GM06990 (cell line): Measurements from ENCODE around the gene ARHGAP18.

ENCODE experiments used
- DNase-seq: peaks from one replicate; pipeline ENCODE4 v3.0.0-alpha.2; 2011; ENCODE audit not compliant: insufficient read length; ENCODE audit errors: extremely low read depth
- H3K27me3 ChIP-seq: replicated peaks from 2 replicates; pipeline ENCODE4 v1.6.0; 2011; ENCODE audit warnings: low read length; ENCODE audit not compliant: control insufficient read depth, insufficient read depth
- H3K36me3 ChIP-seq: 2 replicates; pipeline ENCODE4 v1.5.1; 2011; ENCODE audit warnings: low read length; ENCODE audit not compliant: control insufficient read depth, insufficient read depth
- H3K4me3 ChIP-seq: replicated peaks from 2 replicates; pipeline ENCODE4 v1.5.1; 2011; ENCODE audit warnings: low read depth, mild to moderate bottlenecking, control low read depth, low read length
- TF ChIP-seq, protein P1 (sequence below): IDR thresholded peaks from 2 replicates; pipeline ENCODE4 v1.5.1; 2011; ENCODE audit warnings: low read length, control low read depth, mild to moderate bottlenecking, inconsistent platforms; ENCODE audit not compliant: insufficient read depth, poor library complexity, severe bottlenecking

The ARHGAP18 gene

DNA sequence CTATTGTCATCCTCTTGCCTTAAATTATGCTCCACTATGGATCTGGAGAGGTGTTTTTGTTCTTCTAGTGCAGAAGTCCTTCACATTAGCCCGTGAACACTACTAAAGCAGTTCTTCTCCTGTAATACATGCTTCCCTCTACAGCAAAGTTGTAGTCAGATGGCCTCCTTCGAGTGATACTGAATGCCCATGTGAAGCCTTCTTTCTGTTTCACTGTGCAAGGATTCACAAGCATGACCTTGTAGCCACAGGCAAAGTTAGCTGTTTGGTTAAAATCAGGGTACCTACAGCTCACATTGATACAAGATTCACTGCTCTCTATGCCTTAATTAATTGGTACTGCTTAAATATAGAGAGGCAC is 47.6 kb downstream of the ARHGAP18 start:
- H3K36me3 ChIP-seq, result no peaks in the 10 kb centered on the region
- TF ChIP-seq, protein P1, sequence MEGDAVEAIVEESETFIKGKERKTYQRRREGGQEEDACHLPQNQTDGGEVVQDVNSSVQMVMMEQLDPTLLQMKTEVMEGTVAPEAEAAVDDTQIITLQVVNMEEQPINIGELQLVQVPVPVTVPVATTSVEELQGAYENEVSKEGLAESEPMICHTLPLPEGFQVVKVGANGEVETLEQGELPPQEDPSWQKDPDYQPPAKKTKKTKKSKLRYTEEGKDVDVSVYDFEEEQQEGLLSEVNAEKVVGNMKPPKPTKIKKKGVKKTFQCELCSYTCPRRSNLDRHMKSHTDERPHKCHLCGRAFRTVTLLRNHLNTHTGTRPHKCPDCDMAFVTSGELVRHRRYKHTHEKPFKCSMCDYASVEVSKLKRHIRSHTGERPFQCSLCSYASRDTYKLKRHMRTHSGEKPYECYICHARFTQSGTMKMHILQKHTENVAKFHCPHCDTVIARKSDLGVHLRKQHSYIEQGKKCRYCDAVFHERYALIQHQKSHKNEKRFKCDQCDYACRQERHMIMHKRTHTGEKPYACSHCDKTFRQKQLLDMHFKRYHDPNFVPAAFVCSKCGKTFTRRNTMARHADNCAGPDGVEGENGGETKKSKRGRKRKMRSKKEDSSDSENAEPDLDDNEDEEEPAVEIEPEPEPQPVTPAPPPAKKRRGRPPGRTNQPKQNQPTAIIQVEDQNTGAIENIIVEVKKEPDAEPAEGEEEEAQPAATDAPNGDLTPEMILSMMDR, result no peak

DNA sequence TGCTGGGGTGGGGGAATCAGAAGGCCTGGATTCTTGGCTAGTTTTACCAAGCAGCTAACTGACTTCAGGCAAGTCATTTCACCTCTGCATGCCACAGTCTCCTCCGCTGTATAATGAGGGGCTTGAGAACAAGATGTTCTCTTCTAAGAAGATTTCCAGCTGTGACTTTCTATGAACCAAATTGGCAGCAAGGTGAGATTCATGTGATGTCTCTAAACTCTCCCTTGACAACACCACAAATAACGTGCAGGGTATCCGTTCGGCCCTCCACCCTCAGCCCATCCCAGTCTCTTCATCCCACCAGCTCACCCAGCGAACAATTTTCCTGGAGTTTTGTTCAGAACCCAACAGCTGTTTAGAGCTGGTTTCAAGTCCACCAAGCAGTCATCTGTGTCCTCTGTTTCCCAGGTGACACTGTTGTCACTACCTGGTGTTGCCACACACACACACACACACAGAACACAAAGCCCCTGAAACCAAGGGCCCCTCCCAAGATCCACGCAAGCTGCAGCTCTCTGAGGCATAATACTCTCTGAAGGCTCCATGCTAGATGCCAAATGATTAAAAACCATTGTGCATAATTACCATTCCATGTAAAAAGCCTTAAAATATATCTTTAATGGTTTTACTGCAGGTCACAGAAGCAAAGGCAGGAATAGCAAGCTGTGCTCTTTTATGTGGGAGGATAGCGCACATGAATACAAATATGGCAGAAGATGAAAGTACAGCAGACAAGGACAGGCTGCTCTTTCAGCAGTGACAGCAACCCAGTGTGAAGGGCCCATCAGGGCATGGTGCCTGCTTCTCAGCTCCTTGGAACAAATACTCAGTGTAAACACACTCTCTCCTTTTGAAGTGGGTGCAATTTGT is 48.2 kb downstream of the ARHGAP18 start:
- Histone ChIP-seq H3K36me3 (no peaks in the 10 kb centered on the region), H3K4me3 (no peak overlapping the region), H3K27me3 (no peaks in the 10 kb centered on the region)
- peak; percentile 32 for DNase-seq
- TF ChIP-seq, protein P1, result no peak

More for the DNA sequence above, 47.6 kb downstream of the ARHGAP18 start:
- no peak overlapping the region for H3K4me3 ChIP-seq
- no peaks in the 10 kb centered on the region for H3K27me3 ChIP-seq
- no peak for DNase-seq

DNA sequence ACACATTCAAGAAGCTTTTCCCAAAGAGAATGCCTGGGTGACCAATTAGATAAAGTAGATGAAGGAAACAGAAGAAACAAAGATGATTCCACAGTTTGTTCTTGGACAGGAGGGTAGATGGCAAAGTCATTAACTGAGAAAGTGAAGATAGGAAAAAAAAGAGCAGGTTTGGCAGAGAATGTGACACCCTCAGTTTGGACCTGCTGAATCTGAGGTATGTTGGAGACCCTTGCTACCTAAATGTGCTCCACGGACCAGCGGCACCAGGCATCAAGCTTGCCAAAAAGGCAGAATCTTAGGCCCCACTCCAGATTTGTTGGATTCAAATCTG is 49.7 kb downstream of the ARHGAP18 start:
- Histone ChIP-seq H3K27me3 (no peaks in the 10 kb centered on the region), H3K4me3 (no peak overlapping the region), H3K36me3 (no peaks in the 10 kb centered on the region)
- TF ChIP-seq, protein P1, result no peak
- DNase-seq, result no peak

DNA sequence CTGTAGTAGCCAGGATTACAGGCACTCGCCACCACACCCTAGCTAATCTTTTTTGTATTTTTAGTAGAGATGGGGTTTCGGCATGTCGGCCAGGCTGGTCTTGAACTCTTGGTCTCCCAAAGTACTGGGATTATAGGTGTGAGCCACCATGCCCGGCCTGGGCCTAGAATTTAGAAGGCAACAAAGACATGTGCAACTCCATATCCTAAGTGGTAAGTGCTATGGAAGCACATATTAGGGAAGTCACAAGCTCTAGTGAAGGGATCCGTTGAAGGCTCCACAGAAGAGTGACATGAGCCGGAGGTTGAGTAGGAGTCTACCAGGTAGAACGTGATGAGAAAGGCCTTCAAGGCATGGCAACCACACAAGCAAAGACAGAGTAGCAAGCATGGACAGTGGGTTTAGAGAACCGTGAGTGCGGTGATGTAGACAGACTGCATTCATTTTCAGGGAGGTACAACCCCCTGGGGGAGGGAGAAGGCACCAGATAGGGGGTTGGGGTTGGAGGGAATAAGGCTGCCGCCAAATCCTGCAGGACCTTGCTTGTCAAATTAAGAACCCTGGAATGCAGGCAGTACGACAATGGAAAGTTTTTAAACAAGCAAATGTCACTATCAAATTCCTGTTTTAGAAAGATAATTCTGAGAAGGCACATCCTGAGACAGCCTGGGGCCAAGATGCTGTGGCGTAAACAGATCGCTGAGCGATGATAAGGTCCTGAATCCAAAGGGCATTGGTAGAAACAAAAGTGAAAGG is 50.2 kb downstream of the ARHGAP18 start:
- no peak overlapping the region for H3K4me3 ChIP-seq
- no peaks in the 10 kb centered on the region for H3K27me3 ChIP-seq
- DNase-seq, result no peak
- TF ChIP-seq, protein P1, result no peak
- no peaks in the 10 kb centered on the region for H3K36me3 ChIP-seq

DNA sequence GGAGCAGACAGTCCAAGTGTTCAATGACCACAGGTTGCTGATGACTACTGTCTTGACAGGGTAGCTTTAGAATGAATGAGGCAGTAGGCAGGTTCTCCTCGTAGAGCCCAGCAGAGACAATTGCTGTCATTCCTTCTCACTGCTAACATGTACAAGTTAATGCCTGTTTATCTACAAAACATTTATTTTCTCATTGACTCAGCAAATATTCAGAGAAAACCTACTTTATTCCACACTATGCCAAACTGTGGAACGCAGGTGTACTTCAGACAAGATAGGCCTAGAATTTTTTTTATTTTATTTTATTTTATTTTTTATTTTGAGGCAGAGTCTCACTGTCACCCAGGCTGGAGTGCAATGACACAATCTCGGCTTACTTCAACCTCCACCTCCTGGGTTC is 50.8 kb downstream of the ARHGAP18 start:
- Histone ChIP-seq H3K36me3 (no peaks in the 10 kb centered on the region), H3K27me3 (no peaks in the 10 kb centered on the region), H3K4me3 (no peak overlapping the region)
- TF ChIP-seq, protein P1, result no peak
- no peak for DNase-seq
